Gastroesophageal sphincter (tissue), 3 donors: ENCODE measurements around the gene TUBB2A.
"Not testable (repeated sequence)": the region's sequence is repeated elsewhere in the genome, so short reads cannot be mapped to it uniquely, and the experiment has no call there.

Source experiments
- CTCF ChIP-seq, 4 experiments: fragments of 200-600 bp in 2 of 4; fragments of 450-650 bp in 2 of 4; sonication (generic) in 1 of 4; IDR thresholded peaks; one replicate each; pipeline ENCODE4 v1.5.1; 2017 to 2019; ENCODE audit warnings: antibody characterized with exemption in 4 of 4, mild to moderate bottlenecking in 2 of 4, moderate library complexity in 2 of 4
- EP300 ChIP-seq: sonication (generic); formaldehyde crosslinking; IDR thresholded peaks from one replicate; pipeline ENCODE4 v1.6.1; 2017; ENCODE audit warnings: antibody characterized with exemption, mild to moderate bottlenecking
- POLR2A ChIP-seq, 2 donors: fragments of 450-650 bp; IDR thresholded peaks; one replicate each; pipeline ENCODE4 v1.6.1; 2017; ENCODE audit warnings: antibody characterized with exemption in 2 of 2, mild to moderate bottlenecking in 2 of 2, moderate library complexity in 1 of 2
- POLR2AphosphoS5 ChIP-seq: sonication (generic); formaldehyde crosslinking; IDR thresholded peaks from one replicate; pipeline ENCODE4 v1.6.1; 2017; ENCODE audit warnings: antibody characterized with exemption

GRCh38 chr6:3168046-3168445 is 10.7 kb upstream of the TUBB2A start:
- not testable (repeated sequence) for TF ChIP-seq CTCF (IDR thresholded peaks at IDR 0.05); POLR2A (IDR thresholded peaks at IDR 0.05); POLR2AphosphoS5; EP300
